Calu3 (cell line): ENCODE measurements around the gene DMD. TPM values are rescaled to one million over a fixed set of nuclear protein-coding genes. Genes with fewer than 3 reads are reported as not detected.
A peak's percentile ranks its signal among the peaks of the same experiment; 100 is the strongest.

Experiments used
- BruUV-seq: library from RNA; stranded (reverse); fragments of 400-500 nt; replicated peaks from 2 replicates; lab custom pipeline; 2021; lab: Mats Ljungman, UMichigan
- CTCF ChIA-PET: fragments of 300-600 bp; sonication (Branson Sonifier 250); formaldehyde crosslinking; loops from one replicate; lab custom pipeline; 2022; ENCODE audit warnings: antibody characterized with exemption; lab: Charles Lee
- DNase-seq: peaks from one replicate; pipeline ENCODE4 v3.0.0; 2022
- H3K27ac Mint-ChIP-seq: one replicate; pipeline ENCODE4 v1.8.0; 2022; ENCODE audit warnings: mixed read lengths; ENCODE audit not compliant: unreplicated experiment
- H3K27me3 Mint-ChIP-seq: one replicate; pipeline ENCODE4 v1.8.0; 2022; ENCODE audit warnings: mixed read lengths; ENCODE audit not compliant: unreplicated experiment
- H3K36me3 Mint-ChIP-seq: one replicate; pipeline ENCODE4 v1.8.0; 2022; ENCODE audit warnings: mild to moderate bottlenecking, moderate library complexity, mixed read lengths; ENCODE audit not compliant: insufficient read depth, unreplicated experiment
- H3K4me1 Mint-ChIP-seq: one replicate; pipeline ENCODE4 v1.8.0; 2022; ENCODE audit warnings: mild to moderate bottlenecking, low read depth, mixed read lengths; ENCODE audit not compliant: unreplicated experiment
- H3K4me3 Mint-ChIP-seq: one replicate; pipeline ENCODE4 v1.8.0; 2022; ENCODE audit warnings: mild to moderate bottlenecking, low read depth, moderate library complexity, mixed read lengths; ENCODE audit not compliant: unreplicated experiment
- H3K9me3 Mint-ChIP-seq: one replicate; pipeline ENCODE4 v1.8.0; 2022; ENCODE audit warnings: low read depth, mixed read lengths; ENCODE audit not compliant: unreplicated experiment
- intact Hi-C: fragments of 100-400 bp; cut with micrococcal nuclease; formaldehyde crosslinking; loops from one replicate; pipeline ENCODE4 v1.10.0; 2022; ENCODE audit not compliant: unreplicated experiment
- total RNA-seq: library from RNA; stranded (reverse); gene quantifications from 2 replicates; pipeline ENCODE4 v1.2.3, GENCODE V29; 2022
- TF ChIP-seq, protein P1 (sequence below): fragments of 200-600 bp; IDR thresholded peaks from one replicate; pipeline ENCODE4 v1.8.0; 2022; ENCODE audit warnings: antibody characterized with exemption; ENCODE audit not compliant: unreplicated experiment

The DMD gene
- total RNA-seq, 1 experiment from 2014 or later, result 11.6 TPM

DNA sequence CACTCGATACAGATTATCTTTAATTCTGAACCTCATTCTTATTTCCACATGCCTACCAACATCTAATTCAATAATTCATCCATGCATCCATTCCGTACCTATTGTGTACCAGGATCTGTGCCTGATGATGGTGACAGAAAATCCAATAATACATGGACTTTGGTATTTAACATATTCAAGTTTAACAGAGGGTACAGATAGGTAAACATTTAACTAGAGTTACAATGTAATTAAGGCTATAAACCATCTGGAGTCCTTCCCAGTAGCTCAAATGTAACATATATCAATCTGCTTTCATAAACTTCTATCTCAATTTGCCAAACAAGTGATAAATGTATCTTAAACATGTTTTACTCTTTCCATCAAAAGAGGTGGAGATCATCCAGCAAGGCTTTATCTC, 1578.0 kb downstream of the DMD start:
- H3K4me1 Mint-ChIP-seq, result no peaks in the 10 kb centered on the region
- H3K9me3 Mint-ChIP-seq, result no peaks in the 10 kb centered on the region
- no peak overlapping the region for H3K27ac Mint-ChIP-seq
- intact Hi-C loops, result no loop called here
- CTCF ChIA-PET, result no interaction called here
- no peaks in the 10 kb centered on the region for H3K36me3 Mint-ChIP-seq
- no TSS peak for BruUV-seq
- DNase-seq, result no peak
- H3K4me3 Mint-ChIP-seq, result no peak overlapping the region
- TF ChIP-seq, protein P1, sequence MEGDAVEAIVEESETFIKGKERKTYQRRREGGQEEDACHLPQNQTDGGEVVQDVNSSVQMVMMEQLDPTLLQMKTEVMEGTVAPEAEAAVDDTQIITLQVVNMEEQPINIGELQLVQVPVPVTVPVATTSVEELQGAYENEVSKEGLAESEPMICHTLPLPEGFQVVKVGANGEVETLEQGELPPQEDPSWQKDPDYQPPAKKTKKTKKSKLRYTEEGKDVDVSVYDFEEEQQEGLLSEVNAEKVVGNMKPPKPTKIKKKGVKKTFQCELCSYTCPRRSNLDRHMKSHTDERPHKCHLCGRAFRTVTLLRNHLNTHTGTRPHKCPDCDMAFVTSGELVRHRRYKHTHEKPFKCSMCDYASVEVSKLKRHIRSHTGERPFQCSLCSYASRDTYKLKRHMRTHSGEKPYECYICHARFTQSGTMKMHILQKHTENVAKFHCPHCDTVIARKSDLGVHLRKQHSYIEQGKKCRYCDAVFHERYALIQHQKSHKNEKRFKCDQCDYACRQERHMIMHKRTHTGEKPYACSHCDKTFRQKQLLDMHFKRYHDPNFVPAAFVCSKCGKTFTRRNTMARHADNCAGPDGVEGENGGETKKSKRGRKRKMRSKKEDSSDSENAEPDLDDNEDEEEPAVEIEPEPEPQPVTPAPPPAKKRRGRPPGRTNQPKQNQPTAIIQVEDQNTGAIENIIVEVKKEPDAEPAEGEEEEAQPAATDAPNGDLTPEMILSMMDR, result no peak
- H3K27me3 Mint-ChIP-seq, result no peaks in the 10 kb centered on the region

DNA sequence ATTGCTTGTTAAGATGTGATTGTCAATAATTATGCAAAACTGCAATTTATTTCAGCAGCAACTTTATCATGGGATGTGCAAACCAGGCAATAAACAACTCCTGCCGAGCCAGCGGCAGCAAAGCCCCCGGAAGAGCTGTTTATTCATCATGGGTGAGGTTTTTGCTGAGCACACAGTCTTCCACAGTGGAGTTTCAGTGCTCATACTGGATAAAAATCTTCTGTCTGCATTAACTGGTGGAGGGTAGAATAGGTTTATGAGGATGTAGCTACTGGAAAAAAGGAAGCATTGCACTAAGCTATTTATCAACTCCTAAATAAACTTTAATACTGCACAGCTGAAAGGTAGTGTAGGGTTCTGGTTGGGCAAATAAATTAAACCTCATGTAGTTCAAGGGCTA, 1582.2 kb downstream of the DMD start:
- TF ChIP-seq, protein P1, result no peak
- H3K4me3 Mint-ChIP-seq, result no peak overlapping the region
- BruUV-seq, result no TSS peak
- intact Hi-C loops, result no loop called here
- no peak overlapping the region for H3K27ac Mint-ChIP-seq
- no peak for DNase-seq
- H3K9me3 Mint-ChIP-seq, result no peaks in the 10 kb centered on the region
- H3K36me3 Mint-ChIP-seq, result no peaks in the 10 kb centered on the region
- CTCF ChIA-PET, result interaction anchor here (0.7 kb wide), 1 partner anchor 800 kb away, joined by 3 read pairs; no protein-coding TSS in a partner anchor
- H3K27me3 Mint-ChIP-seq, result no peaks in the 10 kb centered on the region
- no peaks in the 10 kb centered on the region for H3K4me1 Mint-ChIP-seq

DNA sequence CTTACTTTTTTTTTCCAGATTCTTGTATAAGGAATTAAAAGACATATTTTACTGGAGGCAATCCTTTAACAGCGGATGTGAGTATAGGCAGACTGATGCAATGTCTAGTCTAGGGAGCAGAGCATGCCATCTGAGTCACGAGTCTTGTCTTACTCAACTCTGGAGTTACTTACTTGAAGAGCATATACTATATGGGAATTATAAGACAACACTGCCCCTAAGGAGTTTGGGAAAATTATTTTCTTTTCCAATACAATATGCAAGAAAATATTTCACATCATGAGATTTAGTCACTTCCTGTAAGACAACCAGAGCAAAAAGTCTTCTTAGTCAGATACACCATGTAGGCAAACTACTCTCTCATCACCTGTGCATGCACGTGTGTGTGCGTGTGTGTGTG, 1602.2 kb downstream of the DMD start:
- no TSS peak for BruUV-seq
- H3K27ac Mint-ChIP-seq, result peak overlapping the region; percentile 74
- TF ChIP-seq, protein P1, result no peak
- CTCF ChIA-PET, result no interaction called here
- peaks cover 12% of the 10 kb centered on the region for H3K4me1 Mint-ChIP-seq
- no peaks in the 10 kb centered on the region for H3K36me3 Mint-ChIP-seq
- no peaks in the 10 kb centered on the region for H3K9me3 Mint-ChIP-seq
- no peak overlapping the region for H3K4me3 Mint-ChIP-seq
- H3K27me3 Mint-ChIP-seq, result no peaks in the 10 kb centered on the region
- DNase-seq, result no peak
- intact Hi-C loops, result loop anchor here (5.0 kb wide), 1 partner anchor 102 kb away; no protein-coding TSS in a partner anchor

DNA sequence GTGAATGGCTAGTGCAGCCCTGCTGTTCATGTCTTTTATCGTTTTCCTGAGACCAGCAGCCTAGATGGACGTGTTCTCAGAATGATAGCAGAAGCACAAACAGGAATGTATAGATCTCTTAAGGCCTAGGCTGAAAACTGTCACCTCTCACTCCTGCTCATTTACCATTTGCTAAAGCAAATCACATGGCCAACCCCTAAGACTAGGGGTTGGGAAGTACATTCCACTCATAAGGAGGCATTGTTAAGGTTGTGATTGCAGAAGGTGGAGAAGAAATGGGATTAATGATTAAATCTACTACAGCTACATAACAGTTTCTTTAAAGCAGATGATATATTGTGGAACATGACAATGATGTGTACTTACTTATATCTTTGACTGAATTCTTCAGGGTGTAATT, 1602.7 kb downstream of the DMD start:
- CTCF ChIA-PET, result no interaction called here
- DNase-seq, result peak; percentile 1
- Mint-ChIP-seq H3K27ac (peak overlapping the region; percentile 74), H3K4me1 (peaks cover 12% of the 10 kb centered on the region), H3K27me3 (no peaks in the 10 kb centered on the region), H3K9me3 (no peaks in the 10 kb centered on the region), H3K4me3 (no peak overlapping the region), H3K36me3 (no peaks in the 10 kb centered on the region)
- BruUV-seq, result no TSS peak
- TF ChIP-seq, protein P1, result no peak
- intact Hi-C loops, result loop anchor here (5.0 kb wide), 1 partner anchor 101 kb away; no protein-coding TSS in a partner anchor
